GM18870 (cell line): ENCODE data around the gene PCBD1.
"Not testable (repeated sequence)": the region's sequence is repeated elsewhere in the genome, so short reads cannot be mapped to it uniquely, and the experiment has no call there.

Experiments
- ATAC-seq: cut with Tn5 transposase; IDR thresholded peaks from one replicate; pipeline ENCODE4 v1.9.1; 2021; ENCODE audit warnings: moderate library complexity; ENCODE audit not compliant: unreplicated experiment

Gene PCBD1

GRCh38 chr10:70887804-70888800 lies at the start of gene PCBD1:
Gene PCBD1, minus strand, starts transcription at chr10:70888565. Its CDS starts 32 bp downstream, at chr10:70888533.
- ATAC-seq: no peak

GRCh38 chr10:70937661-70938060 lies 49.3 kb upstream of the PCBD1 start:
- no peak for ATAC-seq

DNA sequence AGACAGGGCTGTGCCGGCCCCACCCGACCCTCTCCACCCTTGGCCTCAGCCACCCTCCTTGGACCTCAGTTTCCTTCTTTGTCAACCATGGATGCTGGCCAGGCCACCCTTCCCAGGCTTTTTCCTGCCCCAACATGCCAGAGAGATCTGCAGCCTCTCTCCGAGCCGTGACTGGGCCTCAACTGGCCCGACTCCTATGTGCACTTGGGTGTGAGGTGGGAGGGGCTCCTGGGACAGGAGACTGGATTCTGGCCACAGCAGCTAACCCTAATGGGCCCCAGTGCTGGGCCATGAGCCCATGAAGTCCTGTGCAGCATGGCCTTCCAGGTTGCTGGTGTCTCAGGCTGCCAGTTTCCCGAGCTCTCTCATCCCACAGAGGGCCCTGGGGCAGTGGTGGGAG lies 47.7 kb upstream of the PCBD1 start:
- no peak for ATAC-seq

DNA sequence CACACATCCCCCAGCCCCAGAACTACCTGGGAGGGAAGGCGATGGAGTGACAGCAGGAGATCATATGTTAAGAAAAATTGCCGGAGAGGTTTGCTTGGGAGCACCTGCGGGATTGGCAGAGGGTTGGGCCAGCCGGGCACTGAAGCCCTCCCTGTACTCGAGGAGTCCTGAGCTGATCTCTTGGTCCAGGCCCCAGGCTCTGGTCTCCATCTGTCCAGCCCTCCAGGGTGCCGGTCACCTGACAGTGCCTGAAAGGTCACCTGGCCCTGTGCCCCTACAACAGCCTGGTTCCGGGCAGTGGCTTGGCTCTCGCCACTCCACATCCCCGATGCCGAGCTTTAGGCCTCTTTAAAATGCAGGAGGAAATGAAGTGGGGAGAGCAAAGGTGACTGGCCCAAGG lies 47.3 kb upstream of the PCBD1 start:
- no peak for ATAC-seq

GRCh38 chr10:70935125-70935625 lies 46.8 kb upstream of the PCBD1 start:
- no peak for ATAC-seq

DNA sequence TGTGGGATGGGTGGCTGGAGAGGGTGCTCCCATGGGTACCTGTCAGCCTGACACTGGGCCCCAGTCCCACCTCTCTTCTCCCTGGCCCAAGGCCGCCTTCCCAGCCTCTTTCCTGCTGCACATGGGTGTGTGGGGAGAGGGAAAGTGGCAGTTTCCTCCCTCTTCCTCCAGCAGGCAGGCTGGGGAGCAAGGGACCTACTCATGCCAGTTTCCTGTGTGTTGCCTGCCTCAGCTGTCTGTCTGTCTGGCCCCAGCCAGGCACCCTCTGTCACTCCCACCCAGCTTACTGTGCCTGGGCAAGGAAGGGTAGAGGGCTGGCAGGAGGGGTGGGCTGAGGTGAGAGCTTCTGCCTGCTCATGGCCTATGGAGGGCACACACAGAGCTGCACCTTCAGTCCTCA lies 46.3 kb upstream of the PCBD1 start:
- ATAC-seq: no peak

- ATAC-seq: no peak
These were observed 44.2 kb upstream of the PCBD1 start for GRCh38 chr10:70932392-70933196.

GRCh38 chr10:70931168-70931815 lies 42.9 kb upstream of the PCBD1 start:
- ATAC-seq: no peak

DNA sequence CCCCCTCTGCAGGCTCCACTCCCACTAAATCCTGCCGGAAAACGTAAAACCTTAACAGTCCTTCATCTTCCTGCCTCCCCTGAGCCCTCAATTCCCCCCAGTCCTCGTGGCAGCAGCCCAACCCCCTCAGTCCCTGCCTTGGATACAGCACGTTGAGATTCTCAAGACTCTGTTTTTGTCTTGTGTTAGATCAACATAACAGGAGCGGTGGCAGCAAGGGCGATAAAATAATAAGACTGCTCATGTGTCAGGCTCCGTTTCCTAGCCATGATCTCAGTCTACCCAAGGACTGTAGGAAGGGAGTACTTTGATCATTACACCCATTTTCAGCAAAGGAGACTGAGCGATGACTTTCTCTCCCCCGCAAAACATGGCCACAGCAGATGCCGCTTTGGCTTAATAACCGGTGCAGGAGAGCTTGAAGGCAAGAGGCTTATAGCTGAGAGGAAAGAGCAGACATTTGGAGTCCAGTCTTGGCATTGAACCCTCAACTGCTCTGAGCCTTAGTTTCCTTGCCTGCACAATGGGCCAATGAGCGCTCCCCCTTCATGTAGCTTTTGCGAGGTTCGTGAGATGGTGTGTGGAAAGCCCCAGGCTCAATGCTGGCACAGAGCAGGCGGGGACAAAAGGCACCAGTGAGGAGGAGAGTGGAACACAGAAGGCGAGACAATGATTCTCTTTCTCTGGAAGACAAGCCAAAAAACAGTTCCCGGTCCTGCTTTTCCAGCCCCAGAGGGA lies 42.1 kb upstream of the PCBD1 start:
- ATAC-seq: no peak

- no peak for ATAC-seq
These were observed 39.8 kb upstream of the PCBD1 start for GRCh38 chr10:70928140-70928539.

- no peak for ATAC-seq
These were observed 39.0 kb upstream of the PCBD1 start for GRCh38 chr10:70927189-70927943.

GRCh38 chr10:70926226-70927000 lies 38.0 kb upstream of the PCBD1 start:
- no peak for ATAC-seq

DNA sequence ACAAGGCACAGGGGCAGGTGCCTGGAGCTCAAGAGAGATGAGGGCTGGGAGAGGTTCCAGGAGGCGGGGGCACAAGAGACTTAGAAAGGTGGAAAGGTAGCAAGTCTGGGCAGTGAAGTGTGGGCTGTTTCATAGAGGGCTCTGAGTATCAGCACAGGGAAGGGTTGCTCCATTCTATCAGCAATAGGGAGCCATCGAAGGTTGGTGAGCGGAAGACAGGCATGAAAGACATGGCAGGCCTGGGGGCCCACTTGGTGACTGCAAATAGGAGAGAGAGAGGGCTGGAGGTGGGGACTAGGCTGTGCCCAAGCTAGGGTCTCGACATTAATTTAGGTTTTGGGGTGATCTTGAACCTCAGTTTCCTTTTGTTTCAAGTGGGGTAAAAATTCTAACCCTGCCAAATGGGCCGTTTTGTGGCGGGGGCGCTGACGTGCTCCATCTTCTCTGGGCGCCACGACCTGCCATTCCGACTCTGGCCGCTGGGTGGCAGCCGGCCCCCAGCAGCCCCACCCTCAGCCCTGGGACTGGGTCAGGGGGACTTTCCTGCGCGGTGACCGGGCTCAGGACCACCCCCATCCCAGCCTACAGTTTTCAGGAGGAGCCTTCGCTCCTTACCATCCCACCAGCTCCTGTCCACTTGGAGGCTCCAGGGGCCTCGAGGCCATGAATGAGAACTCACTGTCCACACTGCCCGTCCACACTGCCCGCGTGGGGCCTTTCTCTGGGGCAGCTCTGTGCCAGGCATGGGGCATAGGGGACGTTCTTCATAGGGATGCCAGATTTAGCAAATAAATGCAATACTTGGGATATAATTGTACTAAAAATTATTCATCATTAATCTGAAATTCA lies 37.2 kb upstream of the PCBD1 start:
- no peak for ATAC-seq

- no peak for ATAC-seq
These were observed 35.3 kb upstream of the PCBD1 start for GRCh38 chr10:70923696-70924095.

DNA sequence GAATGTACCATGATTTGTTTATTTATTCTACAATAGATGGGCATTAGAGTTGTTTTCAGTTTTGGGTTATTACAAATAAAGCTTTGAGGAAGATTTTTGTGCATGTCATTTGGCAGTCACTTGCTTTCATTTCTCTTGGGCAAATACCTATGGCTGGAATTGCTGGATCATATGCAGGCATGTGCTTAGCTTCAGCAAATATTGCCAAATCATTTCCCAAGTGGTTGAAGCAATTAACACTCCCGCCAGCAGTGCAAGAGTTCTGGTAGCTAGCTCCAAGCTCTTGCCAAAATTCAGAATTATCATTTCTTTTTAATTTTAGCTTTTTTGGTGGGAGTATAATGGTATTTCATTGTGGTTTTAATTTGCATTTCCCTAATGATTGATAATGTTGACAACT lies 32.9 kb upstream of the PCBD1 start:
- ATAC-seq: no peak

GRCh38 chr10:70920519-70920918 lies 32.2 kb upstream of the PCBD1 start:
- ATAC-seq: no peak

- ATAC-seq: not testable (repeated sequence)
These were observed 31.5 kb upstream of the PCBD1 start for GRCh38 chr10:70919906-70920305.
